NCI-H1436 (cell line): Measurements from ENCODE around the gene CTSD.
"Not testable (repeated sequence)": the region's sequence is repeated elsewhere in the genome, so short reads cannot be mapped to it uniquely, and the experiment has no call there.

ENCODE experiments used
- DNase-seq: peaks from one replicate; lab custom pipeline; 2025; lab: John Stamatoyannopoulos, UW

CTSD gene

DNA sequence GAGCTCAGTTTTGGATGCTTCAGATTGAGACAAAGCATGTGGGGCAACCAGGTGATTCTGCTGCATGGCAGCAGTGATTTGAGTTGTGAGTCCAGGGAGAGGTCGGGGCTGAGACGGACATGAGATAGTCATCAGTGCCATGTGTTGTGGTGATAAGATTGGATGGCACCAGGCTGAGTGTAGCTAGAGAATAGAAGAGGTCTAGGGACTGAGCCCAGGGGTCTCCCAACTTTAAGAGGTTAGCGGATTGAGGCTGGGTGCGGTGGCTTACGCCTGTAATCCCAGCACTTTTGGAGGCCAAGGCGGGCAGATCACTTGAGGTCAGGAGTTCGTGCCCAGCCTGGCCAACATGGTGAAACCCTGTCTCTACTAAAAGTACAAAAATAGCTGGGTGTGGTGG, 6.3 kb upstream of the CTSD start:
- DNase-seq: no peak

DNA sequence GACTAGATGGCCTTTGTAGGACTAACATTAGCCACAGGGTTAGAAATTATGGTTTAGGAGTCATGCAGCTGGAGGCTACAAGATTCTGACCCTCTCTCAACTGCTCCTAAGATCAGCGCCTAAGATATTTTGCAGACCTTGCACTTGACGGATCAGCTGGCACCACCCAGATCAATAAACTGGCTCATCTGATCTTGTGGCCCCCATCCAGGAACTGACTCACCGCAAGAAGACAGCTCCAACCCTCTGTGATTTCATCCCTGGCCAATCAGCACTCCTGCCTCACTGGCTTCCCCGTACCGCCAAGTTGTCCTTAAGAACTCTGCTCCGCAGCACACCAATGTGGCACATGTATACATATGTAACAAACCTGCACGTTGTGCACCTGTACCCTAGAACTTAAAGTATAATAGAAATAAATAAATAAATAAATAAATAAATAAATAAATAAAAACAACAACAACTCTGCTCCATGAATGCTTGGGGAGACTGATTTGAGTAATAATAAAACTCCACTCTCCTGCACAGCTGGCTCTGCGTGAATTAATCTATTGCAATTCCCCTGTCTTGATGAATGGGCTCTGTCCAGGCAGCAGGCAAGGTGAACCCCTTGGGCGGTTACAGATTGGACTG, 5.7 kb upstream of the CTSD start:
- DNase-seq: not testable (repeated sequence)

DNA sequence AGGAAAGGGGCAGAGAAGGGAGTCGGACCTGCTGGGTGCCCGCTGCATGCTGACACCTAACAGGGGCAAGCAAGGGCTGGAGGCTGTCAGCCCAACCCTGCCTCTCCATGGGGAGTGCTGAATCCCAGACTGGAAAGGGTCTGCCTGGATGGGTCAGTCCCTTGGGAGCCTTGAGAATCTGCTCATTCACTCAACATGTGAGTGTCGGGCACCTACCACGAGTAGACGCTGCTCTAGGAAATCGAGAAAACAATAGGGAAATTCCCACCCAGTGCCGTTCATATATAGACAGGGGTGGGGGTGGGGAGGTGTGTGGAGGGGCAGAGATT, 4.4 kb upstream of the CTSD start:
- no peak for DNase-seq

DNA sequence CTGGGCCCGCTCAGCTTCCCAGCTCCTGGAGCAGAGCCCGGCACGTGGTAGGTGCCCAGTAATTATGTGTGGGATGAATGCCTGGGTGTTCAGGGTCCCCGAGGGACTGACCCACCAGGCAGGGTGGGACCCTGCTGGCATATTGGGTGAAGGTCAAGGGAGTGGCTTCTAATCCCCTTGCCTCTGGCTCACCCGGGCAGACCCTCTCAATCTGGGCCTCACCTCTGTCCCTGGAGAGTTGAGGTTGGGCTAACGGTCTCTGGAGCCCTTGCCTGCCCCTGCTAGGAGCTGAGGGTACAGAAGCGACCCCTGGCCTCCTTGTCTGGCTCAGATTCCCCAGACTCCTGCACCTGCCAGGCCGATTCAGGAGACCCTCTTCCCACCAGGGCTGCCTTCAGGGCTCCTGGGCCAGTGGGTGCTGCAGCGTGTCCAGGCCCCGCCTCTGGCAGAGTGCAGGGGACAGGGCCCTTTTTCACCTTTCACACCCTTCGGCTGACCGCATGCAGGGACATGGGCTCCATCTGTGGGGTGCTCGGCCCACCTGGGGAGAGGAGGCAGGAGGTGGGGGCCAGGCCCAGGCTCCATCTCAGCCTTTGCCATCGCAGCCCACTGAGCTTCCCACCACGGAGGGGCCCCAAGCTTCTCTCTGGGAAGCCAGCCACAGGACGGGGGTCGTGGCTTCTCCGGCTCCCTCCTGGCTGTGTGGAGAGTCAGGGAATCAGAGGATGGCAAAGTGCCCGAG, 3.8 kb upstream of the CTSD start:
- DNase-seq: no peak

DNA sequence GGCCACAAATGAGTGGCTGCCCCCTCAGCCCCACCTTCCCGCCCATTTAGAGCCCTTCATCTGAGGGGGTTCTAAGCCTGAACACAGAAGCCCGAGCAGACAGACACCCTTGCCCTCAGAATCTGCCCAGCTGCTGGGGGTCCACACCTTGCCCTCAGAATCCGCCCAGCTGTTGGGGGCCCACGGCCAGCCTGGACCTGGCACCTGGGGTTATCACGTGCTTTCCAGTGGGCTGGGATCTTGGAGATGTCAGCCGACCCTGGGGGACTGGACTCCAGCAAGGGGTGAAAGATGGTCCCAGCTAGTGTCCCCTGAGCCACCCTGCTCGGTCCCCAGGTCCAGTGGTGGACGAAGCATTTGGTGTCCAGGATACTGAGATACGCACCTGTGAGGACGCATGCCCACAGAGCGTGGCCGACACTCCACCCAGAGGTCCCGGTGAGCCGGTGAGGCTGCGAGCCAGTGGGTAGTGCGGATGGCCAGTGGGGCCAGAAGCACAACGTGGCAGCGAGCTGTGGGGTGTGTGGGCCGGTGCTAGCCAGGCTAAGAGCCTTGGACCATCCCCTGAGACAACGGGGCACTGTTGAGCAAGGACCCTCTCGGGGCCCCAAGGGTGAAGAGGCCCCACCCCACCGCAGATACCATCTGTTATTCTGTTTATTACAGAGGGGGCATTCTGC, 3.1 kb upstream of the CTSD start:
- no peak for DNase-seq

DNA sequence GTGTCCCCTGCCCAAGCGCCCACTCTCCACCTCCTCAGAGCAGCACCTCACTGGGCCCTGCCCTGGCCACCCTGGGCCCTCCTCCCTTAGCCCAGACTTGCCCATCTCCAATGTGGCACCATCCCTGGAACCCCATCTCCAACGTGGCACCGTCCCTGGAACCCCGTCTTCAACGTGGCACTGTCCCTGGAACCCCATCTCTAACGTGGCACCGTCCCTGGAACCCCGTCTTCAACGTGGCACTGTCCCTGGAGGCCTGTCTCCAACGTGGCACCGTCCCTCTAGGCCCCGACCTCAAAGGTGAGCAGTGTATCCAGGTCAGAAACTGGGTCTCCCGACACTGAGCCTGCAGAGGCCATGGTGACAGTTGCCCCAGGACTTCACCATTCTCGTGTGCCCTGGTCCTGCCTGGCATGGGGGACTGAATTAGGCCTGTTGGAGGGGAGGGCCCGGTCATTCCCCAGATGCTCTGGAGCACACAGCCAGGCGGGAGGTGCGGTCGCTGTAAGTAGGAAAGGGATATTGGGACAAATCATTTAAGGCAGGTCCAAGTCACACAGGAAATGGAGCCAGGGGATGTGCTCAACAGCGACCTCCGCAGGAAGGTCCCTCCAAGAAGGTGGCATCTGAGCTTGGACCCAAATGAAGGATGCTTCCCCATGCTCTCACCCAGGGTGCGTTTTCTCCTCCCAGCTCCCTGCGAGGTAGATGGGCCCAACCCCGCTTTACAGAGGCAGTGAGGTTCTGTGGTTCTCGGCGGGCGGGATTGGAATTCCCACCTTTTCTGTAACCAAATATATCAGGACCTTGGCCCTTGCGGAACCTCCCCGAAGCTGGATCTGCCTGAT, 2.4 kb upstream of the CTSD start:
- no peak for DNase-seq

DNA sequence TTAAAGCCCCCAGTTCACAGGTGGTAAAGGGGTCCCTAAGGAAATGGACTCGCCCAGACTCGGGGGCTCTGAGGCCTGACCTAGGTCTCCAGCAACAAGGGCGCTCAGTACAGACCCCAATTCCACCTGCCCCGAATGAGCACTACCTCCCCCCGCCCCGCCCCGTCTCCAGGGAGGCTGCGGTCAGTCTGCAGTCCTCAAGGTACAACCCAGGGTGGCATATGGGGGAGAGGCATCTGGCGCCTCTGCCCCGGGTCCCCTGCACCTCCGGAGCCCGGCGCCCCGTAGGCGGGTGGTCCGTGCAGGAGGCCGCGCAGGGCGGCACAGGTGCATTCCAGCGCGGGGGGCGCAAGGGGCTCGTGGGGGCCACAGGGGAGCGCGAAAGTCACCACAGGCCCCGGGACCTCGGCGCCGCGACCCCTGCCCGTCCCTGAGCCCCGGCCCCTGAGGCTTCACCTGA, 361 bp downstream of the CTSD start:
- DNase-seq: no peak

DNA sequence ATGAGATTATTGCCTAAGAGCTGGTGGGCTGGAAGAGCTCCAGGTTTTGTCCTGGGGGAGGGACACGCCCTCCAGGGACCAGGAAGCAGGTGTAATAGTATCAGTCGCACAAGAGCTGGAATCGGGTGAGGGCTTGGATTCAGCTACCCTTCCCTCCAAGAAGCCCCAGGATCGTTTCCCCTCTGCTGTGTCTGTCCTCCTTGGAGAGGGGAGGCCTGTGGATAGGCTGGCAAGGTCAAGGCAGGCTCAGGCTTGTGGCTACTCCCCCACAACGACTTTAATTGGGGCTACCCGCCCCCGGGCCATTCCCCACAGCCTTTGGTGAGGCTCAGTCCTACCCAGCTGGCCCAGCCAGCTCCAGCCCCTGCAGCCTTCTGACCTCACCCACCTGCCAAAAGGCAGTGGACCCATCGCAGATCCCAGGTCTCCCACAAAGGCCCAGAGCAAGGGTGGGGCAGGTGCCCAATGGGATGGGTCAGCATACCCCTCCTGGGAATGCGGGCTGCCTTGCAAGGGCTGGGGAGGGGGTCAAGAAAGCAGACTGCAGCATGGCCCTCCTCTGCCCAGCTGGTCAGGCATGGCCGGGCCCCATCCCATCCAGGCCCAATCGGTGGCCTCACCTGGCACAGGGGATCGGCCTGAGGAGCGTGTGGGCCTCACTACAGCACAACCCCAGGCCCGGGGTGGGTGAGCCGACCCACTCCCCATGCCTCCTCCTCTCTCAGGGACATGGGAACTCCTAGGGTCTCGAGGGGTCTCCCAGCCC, 1.0 kb downstream of the CTSD start:
- no peak for DNase-seq

DNA sequence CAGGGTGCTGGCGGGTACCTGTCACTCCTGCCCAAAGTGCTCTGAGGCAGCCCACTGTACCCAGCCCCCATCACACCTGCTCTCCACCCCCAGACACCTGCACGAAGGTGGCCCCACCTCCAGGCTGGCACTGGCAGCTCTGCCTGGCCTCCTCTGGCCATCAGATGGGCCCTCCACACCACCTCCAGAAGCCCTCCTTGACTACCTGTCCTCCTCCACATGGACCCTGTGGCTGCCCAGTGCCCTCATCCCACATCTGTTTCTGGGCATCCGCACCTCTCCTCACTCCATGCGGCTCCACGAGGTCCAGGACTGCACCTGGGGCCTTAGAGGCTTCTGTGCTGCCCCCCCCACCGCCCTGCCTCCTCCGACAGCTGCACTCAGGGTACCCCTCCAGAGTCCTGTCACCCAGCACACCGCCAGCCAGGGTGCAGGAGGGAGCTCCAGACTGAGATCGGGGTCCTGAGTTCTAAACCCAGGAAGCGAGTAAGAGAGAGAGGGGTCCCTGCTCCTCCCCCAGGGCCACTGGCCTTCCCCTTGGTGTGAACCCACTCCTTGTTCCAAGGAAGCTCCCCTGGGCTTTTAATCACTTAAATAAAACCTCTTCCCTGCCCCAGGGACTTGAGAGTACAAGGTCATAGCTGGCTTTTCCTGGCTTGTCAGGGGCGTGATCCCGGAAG, 1.7 kb downstream of the CTSD start:
- no peak for DNase-seq

DNA sequence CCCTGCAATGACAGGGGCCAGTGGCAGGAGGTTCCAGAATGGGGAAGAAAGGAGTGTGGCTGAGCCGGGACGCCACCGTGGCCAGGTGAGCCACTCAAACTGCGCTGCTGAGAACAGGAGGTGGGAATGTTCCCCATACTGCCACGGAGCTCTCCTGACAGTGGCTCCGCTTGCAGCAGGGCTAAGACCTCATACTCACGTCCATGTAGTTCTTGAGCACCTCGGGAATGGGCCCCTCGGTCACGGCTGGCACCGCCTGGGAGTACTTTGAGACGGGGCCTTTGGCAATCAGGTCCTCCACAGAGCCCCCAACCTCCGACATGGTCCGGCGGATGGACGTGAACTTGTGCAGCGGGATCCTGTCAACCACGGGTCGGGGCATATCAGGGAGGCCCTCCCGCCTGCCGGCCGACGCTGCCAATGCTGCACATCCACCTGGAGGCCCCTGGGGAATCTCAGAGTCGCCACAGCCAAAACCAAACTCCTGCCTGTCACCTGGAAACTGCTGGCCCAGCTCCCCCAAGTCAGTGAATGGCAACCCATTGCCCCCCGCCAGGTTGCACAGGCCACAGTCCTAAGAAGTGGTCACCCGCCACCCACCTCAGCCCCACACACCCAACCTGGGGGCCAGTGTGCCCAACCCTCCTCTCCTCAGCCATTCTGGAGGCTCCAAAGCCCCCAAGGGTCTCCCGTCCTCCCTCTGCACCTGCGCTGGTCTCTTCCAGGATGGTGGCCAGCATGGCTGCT, 2.4 kb downstream of the CTSD start:
- no peak for DNase-seq

DNA sequence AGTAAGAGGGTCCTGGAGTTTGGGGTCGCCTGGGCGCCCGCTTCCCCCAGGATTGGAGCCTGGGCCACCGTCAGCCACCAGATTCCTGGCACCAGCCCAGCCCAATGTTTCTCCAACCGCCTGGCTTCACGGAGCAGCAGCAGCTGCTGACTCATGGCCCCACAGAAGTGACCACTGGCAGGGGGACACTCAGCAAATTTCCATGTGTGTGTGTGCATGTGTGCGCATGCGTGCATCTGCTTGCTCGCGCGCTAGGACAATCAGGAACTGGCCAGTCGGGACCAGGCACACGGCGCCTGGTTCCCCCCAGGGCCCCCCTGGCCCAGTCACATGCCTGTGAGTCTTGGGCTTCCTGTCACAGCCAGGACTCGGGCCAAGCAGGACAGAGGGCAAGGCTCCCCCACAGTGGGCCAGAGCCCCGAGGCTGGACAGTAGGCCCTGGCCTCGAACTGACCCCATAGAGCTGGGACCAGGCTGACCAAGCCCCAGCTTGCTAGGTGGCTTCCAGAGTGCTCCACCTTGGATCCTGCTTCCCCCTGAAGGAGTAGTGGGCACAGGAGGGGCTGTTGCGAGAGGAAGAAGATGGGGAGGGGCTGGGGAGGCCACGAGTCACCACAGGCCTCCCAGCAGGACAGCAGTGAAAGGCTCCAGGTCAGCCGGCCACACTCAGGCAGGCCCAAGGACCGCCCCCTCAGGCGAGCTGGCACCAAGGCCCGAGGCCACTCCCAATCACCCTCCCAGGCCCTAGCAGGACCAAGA, 3.2 kb downstream of the CTSD start:
- no peak for DNase-seq

DNA sequence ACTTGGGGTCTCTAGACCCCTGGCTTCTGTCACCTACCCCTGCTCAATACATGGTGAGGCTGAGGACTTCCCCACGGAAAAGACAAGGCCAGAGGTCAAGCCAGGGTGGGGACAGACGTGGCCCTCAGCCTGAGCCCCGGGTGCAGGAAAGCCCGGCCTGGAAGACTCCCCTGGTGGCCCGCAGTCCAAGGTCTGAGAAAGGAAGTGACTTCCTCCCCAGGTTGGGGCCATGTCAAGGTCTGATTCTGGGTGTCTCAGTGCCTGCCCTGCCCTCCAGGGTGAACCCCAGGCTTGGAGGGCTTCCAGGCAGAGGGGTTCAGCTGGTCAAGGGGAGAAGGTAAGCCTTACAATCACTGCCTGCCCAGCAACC, 3.9 kb downstream of the CTSD start:
- DNase-seq: no peak

DNA sequence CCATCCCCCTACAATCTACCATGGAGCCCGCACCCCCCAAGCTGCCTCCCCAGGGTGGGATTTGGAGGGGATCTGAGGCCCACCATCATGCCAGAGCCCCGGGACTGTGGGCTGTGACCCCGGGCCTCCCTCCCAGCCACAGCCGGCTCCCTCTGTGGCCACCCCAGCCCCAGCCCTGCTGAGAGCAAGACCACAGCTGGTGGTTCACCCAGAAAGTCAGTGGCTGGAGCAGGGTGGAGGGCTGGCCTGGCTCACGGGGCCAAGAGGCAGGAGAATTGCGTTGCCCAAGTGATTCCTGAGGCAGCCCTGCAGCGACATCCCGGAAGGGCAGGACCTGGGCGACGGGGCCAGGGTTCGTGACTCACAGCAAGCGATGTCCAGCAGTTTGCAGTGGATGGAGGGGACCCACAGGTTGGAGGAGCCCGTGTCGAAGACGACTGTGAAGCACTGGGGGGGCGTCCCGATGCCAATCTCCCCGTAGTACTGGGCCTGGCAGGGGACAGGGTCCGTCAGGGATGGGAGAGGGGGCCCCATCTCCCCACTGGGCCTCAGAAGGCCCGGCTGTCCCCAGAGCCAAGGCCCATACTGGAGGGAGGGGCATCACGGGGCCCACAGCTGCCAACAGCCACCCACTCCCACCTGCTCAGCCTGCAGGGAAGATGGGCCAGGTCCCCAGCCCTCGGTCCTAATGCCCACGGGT, 4.4 kb downstream of the CTSD start:
- DNase-seq: no peak

DNA sequence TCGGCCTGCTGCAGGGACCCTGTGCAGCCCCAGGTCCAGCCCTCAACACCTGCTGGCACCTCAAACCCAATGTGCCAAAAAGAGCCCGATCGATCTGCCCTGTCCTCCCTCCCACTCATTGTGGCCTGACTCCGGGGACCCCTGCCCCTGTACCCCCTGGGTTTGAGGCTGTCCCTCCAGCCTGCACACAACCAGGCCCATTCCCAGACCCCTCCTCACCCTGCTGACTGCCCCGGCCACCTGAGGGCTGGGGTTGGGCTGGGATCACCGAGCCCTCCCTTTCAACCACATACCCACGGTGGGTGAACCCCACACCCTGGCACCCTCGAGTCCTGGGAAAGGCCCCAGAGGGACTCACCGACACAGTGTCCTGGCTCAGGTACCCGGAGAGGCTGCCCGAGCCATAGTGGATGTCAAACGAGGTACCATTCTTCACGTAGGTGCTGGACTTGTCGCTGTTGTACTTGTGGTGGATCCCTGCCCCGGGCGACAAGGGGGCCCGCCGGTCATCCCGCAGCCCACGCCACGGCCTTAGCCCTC, 5.0 kb downstream of the CTSD start:
- no peak for DNase-seq

DNA sequence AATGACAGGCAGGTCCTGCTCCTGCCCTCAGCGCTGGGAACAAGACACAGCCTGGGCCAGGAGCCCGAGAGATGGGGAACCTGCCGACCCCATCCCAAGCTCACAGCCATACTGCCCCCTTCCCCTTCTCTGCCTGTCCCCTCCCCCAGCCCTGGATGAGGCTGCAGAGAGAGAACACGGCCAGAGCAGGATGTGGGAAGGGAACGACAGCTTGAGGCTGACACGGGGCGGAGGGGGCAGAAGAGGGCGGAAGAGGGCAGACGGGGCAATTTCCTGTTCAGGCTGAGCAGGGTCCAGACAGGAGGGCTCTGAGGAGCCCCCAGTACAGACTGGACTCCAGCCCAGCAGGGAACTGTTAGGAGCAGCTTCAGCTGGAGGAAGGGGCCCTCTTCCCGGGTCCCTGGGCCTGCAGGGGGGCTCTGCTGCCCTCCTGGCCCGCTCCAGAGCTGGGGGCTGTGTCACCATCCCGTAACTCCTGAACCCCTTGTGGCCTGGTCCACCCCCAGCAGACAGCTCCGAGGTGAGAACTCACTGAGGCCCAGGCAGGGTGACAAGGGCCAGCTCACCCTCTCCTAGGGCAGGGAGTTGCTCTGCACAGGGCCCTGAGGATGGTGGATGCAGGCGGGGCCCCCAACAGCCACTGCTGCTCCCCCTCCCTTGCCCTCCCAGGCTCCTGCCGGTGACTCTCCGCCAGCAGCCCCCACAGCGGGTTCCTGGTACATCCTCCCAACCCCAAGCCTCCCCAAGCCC, 5.7 kb downstream of the CTSD start:
- DNase-seq: no peak

DNA sequence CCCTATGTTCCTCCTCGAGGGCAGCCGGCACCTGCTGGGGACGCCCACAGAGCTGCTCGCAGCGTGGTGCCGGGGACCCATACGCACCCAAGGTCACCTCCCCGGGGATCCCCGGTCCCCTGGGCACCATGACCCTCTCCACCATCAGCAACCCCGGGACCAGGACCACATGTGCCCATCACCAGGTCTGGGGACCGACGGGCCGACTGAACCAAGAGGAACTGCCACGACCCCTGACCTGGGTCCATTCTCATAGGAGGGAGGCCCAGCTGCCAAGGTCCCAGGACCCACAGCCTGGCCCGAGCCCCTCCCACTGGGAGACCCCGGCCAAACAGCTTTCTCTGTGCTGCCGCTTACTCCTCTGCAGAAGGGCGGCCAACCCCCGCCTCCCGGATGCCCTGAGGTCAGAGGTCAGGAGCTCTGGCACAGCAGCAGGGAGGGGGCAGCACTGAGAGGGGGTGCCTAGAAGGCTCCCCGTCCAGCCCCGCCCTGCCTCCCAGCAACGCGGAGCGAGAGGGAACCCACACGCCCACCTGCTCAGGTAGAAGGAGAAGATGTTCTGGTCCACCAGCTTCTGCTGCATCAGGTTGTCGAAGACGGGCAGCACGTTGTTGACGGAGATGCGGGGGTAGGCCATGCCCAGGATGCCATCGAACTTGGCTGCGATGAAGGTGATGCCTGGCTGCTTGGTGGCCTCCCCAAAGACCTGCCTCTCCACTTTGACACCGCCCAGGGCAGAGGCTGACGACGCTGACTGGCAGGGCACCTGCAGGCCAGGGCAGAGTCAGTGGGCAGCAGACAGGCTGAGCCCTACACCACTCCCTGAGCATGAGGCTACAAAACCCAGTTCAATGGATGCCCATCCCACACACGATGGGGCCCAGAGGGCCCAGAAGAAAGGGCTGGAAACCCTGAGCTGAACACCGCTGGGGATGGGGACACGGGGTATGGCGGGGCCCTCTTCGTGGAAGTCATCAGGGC, 6.6 kb downstream of the CTSD start:
- DNase-seq: no peak
